Measurements from ENCODE around the gene PTPRN2. TPM values are rescaled to one million over a fixed set of nuclear protein-coding genes. Genes with fewer than 3 reads are reported as not detected.

Gene PTPRN2
- total RNA-seq, 1 experiment from 2014 or later, result 1.1 TPM

GRCh38 chr7:158395349-158395748 lies 192.3 kb downstream of the PTPRN2 start:
- TF ChIP-seq POLR2AphosphoS5 (IDR thresholded peaks at IDR 0.05; ENCODE audit: low read depth, low read length), result no peak
- TF ChIP-seq REST (IDR thresholded peaks at IDR 0.05; ENCODE audit: insufficient read depth in 1 of 2, low read depth in 2 of 2, low read length in 1 of 2), result no peak
- no peak for TF ChIP-seq CTCF (IDR thresholded peaks at IDR 0.05)
- TF ChIP-seq SIN3A (IDR thresholded peaks at IDR 0.05; ENCODE audit: borderline replicate concordance, insufficient read depth, low read depth, low read length), result no peak
- TF ChIP-seq TCF7L2 (IDR thresholded peaks at IDR 0.05; ENCODE audit: low read depth, low read length), result no peak
- intact Hi-C loops (cut with micrococcal nuclease; ENCODE audit: unreplicated experiment) (no loop called here), in situ Hi-C loops (cut with HindIII; ENCODE audit: low pct_unique_long_range_greater_than_20kb, low sequenced_read_pairs) (no loop called here)
- H3K27ac ChIP-seq (ENCODE audit: low read length), result no peak overlapping the region
- no peak overlapping the region for H3K4me3 ChIP-seq (ENCODE audit: low read depth in 2 of 2, low read length in 2 of 2)
- no peaks in the 10 kb centered on the region for H3K36me3 ChIP-seq (ENCODE audit: control insufficient read depth, insufficient read depth, low read length)
- POLR2A ChIA-PET, result no interaction called here
- CTCF ChIA-PET, result interaction anchor here (0.7 to 0.8 kb wide), 3 partner anchors 419 to 989 kb away, joined by 3 to 7 read pairs (median 4); no protein-coding TSS in a partner anchor
- no peaks in the 10 kb centered on the region for H3K9me3 ChIP-seq (ENCODE audit: control insufficient read depth, insufficient read depth, low read depth, low read length)
- no peak for ATAC-seq
- no TSS peak for BruUV-seq (replicated peaks)
- no peak for DNase-seq (ENCODE audit: low read depth, low spot score)
- no peaks in the 10 kb centered on the region for H3K27me3 ChIP-seq (ENCODE audit: control insufficient read depth, insufficient read depth, low read length)
- H3K4me1 ChIP-seq (ENCODE audit: control insufficient read depth, insufficient read depth, low read length), result peaks cover 7% of the 10 kb centered on the region; the same call in 1 of the 2 replicates

- BruUV-seq (replicated peaks), result no TSS peak
- DNase-seq (ENCODE audit: low read depth, low spot score) (no peak), ATAC-seq (no peak; the same call in 1 of the 2 replicates)
- H3K9me3 ChIP-seq (ENCODE audit: control insufficient read depth, insufficient read depth, low read depth, low read length), result no peaks in the 10 kb centered on the region
- in situ Hi-C loops (cut with HindIII; ENCODE audit: low pct_unique_long_range_greater_than_20kb, low sequenced_read_pairs), result no loop called here
- no peaks in the 10 kb centered on the region for H3K27me3 ChIP-seq (ENCODE audit: control insufficient read depth, insufficient read depth, low read length)
- no peaks in the 10 kb centered on the region for H3K36me3 ChIP-seq (ENCODE audit: control insufficient read depth, insufficient read depth, low read length)
- H3K27ac ChIP-seq (ENCODE audit: low read length), result no peak overlapping the region
- no peak overlapping the region for H3K4me3 ChIP-seq (ENCODE audit: low read depth in 2 of 2, low read length in 2 of 2)
- no peak for TF ChIP-seq POLR2AphosphoS5 (IDR thresholded peaks at IDR 0.05; ENCODE audit: low read depth, low read length)
- TF ChIP-seq CTCF (IDR thresholded peaks at IDR 0.05), result peak; percentile 89
- CTCF ChIA-PET, result no interaction called here
- POLR2A ChIA-PET, result no interaction called here
- H3K4me1 ChIP-seq (ENCODE audit: control insufficient read depth, insufficient read depth, low read length), result peaks cover 7% of the 10 kb centered on the region; the same call in 1 of the 2 replicates
- intact Hi-C loops (cut with micrococcal nuclease; ENCODE audit: unreplicated experiment), result no loop called here
Observed at GRCh38 chr7:158394936-158395335, 192.7 kb downstream of the PTPRN2 start.
